ENCODE results near the gene OR11H6.

DNA sequence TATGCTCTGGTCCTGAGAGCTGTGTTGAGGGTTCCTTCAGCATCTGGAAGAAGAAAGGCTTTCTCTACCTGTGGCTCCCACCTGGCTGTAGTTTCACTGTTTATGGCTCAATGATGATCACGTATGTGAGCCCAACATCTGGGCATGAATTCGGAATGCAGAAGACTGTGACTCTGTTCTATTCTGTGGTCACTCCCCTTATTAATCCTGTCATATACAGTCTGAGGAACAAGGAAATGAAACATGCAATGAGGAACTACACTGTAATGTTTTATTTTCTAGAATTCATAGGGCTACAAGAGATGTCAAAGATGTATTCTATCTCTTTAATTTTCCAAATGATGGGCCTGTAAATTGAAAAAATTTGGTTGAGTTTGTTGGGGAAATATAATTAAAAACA is 43.6 kb upstream of the OR11H6 start:
- TF ChIP-seq ZNF274 (IDR thresholded peaks at IDR 0.05; ENCODE audit: low read depth, low read length) = no peak
- TF ChIP-seq YY1 (IDR thresholded peaks at IDR 0.05; ENCODE audit: insufficient read depth, insufficient read length) = no peak
